ENCODE results near the gene EVI5L. TPM values are rescaled to one million over a fixed set of nuclear protein-coding genes. Genes with fewer than 3 reads are reported as not detected.

The EVI5L gene
- total RNA-seq, 4 donors from 2014 or later, result 6.9 to 10.8 (median 7.9) TPM

- no peak for DNase-seq (ENCODE audit: low spot score)
- ATAC-seq (ENCODE audit: low FRiP score), result no peak
- TF ChIP-seq, protein P1, sequence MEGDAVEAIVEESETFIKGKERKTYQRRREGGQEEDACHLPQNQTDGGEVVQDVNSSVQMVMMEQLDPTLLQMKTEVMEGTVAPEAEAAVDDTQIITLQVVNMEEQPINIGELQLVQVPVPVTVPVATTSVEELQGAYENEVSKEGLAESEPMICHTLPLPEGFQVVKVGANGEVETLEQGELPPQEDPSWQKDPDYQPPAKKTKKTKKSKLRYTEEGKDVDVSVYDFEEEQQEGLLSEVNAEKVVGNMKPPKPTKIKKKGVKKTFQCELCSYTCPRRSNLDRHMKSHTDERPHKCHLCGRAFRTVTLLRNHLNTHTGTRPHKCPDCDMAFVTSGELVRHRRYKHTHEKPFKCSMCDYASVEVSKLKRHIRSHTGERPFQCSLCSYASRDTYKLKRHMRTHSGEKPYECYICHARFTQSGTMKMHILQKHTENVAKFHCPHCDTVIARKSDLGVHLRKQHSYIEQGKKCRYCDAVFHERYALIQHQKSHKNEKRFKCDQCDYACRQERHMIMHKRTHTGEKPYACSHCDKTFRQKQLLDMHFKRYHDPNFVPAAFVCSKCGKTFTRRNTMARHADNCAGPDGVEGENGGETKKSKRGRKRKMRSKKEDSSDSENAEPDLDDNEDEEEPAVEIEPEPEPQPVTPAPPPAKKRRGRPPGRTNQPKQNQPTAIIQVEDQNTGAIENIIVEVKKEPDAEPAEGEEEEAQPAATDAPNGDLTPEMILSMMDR (IDR thresholded peaks at IDR 0.05), result no peak
Observed at GRCh38 chr19:7859831-7860713, 30.1 kb downstream of the EVI5L start.

DNA sequence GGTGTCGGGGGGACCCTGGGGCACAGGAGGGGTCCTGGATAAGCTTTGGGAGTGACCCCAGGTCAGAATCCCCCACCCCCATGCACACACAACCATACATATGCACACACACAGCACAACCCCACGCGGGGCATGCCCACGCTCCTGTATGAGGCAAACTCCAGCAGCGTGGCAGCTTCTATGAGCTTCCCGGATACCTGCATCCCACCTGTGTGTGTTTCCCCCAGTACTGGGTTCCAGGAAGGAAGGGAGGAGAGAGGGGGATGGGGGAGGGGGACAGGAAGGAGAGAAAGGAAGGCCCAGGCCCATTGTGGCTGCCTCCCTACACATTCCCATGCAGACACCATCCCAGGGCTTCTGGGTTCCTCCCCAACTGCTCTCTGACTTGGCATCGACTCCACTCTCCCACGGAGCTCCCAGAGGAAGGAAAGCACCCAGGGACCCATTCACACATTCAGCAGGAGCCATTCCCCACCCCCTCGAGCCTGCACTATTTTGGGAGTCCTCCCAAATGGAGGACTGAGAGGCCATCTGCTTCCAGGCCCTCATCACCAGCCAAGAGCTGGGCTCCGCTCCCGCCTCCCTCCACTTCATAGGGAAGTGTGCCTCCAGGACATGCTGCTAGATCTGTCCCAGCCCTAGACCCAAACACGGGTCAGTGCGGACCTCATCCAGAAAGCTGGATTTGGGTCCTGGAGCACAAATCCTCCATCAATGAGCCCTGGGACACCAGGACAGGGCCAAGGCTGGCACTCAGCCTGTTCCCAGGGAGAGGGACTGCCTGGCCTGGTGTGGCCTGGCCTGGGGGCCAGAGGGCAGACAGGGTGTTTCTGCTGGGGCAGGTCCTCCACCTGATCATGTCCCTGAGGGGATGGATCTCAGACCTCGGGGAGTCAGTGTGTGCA is 30.9 kb downstream of the EVI5L start:
- no peak for DNase-seq (ENCODE audit: low spot score)
- TF ChIP-seq, protein P1 (IDR thresholded peaks at IDR 0.05), result no peak
- no peak for ATAC-seq (ENCODE audit: low FRiP score)

- TF ChIP-seq, protein P1 (IDR thresholded peaks at IDR 0.05), result no peak
- DNase-seq (ENCODE audit: low spot score), result no peak
- no peak for ATAC-seq (ENCODE audit: low FRiP score)
Observed at GRCh38 chr19:7861619-7862412, 31.8 kb downstream of the EVI5L start.

- TF ChIP-seq, protein P1 (IDR thresholded peaks at IDR 0.05), result no peak
- DNase-seq (ENCODE audit: low spot score), result no peak
- ATAC-seq (ENCODE audit: low FRiP score), result peak; percentile 27
Observed at GRCh38 chr19:7862413-7862951, 32.5 kb downstream of the EVI5L start.

DNA sequence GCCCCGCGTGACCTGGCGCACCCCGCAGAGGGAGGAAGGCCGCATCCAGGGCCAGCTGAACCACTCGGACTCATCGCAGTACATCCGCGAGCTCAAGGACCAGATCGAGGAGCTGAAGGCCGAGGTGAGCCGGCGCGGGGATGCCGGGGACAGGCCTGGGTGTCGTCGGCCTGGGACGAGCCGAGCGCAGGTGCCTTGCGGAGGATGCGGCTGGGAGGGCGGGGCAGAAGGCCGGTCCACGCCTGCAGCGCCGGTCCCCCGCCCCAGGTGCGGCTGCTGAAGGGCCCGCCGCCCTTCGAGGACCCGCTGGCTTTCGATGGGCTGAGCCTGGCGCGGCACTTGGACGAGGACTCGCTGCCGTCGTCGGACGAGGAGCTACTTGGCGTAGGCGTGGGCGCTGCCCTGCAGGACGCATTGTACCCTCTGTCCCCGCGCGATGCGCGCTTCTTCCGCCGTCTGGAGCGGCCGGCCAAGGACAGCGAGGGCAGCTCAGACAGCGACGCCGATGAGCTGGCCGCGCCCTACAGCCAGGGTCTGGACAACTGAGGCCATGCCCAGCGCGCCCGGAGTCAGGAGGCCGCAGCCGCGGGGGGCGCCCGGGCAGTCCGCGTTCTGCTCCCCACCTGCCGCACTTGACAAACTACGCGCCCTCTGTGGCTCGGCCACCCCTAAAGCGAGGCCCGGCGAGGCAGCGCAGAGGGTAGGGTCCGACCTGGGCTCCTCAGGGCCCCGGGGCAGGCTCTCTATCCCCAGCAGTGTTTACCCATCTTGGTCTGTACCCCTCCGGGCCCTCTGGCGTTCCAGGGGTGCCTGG is 33.3 kb downstream of the EVI5L start:
- ATAC-seq (ENCODE audit: low FRiP score) (no peak), DNase-seq (ENCODE audit: low spot score) (no peak)
- TF ChIP-seq, protein P1 (IDR thresholded peaks at IDR 0.05), result no peak

Data from omental fat pad (tissue), 4 donors.